NCI-H128 (cell line): ENCODE results near the gene PRUNE1.

Experiments used
- DNase-seq: peaks from one replicate; lab custom pipeline; 2025; ENCODE audit not compliant: unreplicated experiment; lab: John Stamatoyannopoulos, UW

Gene PRUNE1

DNA sequence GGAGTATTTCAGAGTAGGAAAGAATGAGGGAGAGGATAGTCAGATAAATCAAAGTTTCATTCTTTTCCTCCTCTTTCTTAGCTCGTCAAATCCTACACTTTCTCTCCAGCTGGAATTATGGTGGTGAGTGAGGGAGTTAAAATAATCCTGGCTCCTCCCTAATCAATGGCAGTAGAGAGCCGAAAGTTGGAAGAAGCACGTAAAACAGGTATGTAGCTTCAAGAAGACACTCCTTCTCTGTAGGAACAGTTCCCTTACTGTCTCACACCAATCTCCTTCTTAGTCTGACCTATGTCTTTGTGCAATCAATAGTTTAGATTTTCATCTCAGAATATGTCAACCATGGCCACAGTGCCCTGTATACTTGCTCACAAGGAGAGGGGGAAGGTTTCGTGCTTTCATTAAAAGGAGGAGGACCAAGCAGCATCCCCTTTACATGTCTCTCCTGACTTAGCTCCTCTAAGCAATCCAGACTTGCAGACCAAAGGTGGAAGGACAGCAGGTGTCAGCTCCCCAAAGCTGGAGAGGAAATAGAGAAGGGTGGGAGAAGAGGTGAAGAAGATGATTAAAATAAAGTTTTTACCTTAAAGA is 2.4 kb upstream of the PRUNE1 start:
- no peak for DNase-seq

DNA sequence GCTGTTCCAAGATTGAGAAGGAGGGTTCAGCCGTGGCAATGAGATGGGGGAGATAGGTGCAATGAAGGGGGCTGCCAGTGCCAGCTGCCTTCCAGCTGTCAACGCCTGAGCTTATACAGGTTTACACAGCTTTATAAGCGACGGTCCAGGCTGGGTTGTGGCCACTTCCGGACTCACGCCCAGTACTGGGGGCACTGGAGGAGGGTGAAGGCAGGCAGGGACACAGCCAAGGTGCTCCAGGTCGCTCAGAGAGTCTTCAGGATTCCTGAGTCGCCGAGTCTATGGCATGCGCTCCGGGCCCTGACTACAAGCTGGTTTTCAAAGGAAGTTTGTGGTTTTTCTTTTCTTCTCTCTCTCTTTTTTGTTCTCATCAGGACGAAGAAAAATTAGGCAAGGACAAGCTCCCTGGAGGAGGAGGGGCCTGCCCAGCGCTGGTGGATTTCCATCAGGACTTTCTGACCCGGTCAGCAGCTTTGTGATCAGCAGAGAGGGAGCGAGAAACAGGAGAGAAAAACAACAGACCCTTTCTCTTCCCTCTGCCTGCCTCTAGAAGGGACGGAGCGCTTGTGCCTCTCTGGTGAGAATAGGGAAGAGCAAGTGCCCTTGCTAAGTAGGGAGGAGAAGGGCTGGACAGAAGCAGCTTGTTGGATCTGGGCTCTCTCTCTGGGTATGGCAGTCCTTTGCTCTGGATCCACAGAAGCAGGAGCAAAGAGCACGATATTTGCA is 1.8 kb upstream of the PRUNE1 start, which contains the start of gene MINDY1:
TSS of gene MINDY1 (minus strand) at position 576 of the 726 bp plus-strand sequence. CDS start 4,285 bp downstream, outside the sequence.
- DNase-seq = peak; percentile 76

DNA sequence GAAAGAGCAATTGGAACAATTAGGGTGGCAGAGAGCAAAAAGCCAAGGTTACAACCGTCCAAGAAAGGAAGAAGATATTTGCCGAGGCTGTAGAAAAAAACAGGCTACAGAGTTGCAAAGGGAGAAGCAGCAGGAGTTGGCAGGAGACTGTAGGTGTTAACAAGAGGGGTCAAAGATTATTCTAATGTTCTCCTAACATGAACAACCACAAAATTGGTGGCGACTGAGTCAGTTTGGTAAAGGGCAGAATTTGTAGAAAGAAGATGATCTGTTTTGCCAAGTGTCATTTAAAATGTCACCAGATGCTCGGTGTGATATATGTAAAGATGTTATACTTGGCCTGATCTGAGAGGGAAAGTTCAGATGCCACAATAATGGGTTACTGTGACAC is 401 bp upstream of the PRUNE1 start:
- DNase-seq = no peak

DNA sequence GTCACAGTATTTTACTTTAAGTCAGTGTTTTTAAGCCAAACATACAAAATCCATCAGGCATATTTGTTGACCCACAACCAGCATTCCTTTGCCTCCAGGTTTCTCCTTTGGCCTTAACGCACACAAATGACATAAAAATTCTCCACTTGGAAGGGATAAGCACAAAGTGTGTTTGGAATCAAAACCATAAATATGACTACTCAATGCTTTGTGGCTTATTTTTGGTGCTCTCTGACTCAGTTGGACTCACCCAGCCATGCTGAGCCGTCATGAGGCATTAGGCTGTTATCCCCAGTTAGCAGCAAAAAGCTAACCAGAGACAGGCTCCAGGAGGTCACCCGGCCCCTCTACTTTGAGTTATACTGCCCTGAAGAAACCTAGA is 948 bp downstream of the PRUNE1 start:
- DNase-seq = no peak

DNA sequence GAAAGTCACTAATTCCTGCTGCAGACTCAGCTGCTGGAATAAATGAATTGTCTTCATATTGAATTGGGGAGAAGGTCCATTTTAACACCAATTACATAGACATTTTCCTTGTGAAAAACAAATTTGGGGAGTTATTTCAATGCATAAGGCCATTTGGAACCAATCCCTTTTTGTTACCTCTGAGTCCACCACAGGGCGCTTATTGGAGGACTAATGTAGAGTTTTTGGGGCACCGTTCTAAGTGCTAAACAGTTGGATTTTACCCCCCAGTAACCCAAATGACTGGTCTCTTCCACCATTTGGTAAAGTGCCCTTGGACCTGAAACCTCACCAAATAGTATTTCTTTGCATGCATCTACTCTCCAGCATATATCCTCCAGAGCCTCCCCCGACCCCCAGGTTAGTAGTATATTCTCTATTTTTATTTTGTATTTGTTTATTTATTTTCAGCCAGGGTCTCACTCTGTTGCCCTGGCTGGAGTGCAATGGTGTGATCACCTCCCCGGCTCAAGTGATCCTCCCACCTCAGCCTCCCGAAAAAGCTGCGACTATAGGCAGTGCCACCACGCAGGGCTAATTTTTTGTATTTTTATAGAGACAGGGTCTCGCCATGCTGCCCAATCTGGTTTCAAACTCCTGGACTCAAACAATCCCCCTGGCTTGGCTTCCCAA is 1.6 kb downstream of the PRUNE1 start:
- no peak for DNase-seq

DNA sequence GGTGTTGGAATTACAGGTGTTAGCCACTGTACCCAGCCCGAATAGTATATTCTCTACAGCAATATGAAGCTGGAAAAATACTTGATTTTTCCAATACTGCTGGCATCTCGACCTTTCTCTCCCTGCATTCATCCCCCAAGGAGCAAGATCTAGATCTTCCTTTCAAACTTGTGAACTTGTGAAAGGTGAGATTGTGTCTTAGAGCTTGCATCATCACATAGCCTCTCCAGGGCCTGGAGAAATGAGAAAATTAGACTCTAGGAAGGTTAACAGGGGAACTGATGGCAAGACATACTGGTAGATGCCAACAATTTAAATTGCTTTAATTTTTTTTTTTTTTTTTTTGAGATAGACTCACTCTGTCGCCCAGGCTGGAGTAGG is 2.1 kb downstream of the PRUNE1 start:
- DNase-seq = no peak

DNA sequence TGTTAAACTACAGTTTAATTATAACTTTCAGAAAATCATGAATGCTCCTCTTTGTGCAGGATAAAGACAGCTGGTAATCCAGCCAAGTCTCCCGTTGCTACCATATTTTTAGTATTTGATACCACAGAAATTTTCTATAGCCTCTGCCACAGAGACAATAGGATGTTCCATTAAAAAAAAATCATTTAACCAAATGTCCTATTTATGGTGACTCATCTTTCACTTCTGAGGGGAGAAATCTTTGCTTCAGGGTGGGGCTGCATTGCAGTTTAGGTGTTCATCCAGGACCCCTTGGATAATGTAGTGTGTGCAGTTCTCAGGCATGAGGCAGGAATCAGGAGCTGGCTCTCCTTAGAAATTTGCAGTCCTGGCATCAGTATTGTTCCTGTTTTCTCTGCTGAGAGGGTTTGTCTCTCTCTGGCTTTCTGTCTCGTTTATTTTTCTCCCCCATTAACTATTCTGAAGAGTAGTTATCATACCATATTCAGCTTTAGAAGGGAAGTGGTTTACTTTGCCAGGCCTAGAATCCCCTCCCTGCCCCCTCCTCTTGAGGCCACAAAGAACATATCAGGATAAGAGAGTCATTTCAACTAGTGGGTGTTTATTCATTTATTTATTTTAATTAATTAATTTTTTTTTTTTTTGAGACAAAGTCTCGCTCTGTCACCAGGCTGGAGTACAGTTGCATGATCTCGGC is 3.1 kb downstream of the PRUNE1 start:
- no peak for DNase-seq

DNA sequence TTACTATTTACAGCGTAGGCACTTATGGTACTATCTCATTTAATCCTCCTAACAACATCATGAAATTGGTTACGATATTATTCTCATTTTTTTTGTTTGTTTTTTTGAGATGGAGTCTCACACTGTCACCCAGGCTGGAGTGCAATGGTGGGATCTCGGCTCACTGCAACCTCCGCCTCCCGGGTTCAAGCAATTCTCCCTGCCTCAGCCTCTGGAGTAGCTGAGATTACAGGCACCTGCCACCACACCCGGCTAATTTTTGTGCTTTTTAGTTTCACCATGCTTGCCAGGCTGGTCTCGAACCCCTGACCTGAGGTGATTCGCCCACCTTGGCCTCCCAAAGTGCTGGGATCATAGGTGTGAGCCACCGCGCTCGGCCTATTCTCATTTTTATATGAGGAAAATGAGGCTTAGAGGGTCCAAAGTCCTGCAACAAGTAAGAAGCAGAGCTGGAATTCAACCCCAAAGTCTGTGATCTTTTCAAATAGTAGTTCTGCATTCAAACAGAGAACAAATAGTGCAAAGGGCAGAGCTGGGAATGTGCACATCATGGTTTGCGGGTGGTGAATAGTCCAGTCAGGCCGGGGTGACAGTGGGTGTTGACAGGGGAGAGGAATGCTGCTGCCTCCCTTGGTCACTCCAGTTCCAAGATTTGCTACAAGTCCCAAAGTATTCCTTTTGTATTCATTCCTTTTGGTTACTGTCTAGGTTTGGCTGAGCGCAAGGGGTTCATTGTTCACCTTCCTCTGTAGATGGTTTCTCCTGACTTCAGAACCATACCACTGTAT is 4.6 kb downstream of the PRUNE1 start:
- no peak for DNase-seq

DNA sequence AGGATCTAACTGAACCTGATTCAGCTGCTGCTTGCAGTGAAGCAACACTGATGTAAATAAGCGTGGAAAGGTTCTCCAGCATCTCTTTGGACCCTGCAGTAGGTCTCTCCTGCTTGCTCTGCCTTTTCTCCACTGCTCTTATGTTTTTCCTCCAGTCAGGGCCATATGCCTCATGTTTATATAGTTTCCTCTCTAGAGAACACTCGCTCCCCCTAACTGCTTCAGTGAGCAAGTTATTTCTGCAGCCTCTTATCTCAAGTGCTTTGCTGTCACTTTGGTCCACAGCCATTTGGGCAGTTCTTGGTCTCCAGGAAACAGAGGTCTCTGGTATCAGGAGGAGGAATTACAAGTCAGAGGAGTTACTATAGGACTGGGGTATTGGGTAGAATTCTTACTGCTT is 5.3 kb downstream of the PRUNE1 start:
- DNase-seq = peak; percentile 24

DNA sequence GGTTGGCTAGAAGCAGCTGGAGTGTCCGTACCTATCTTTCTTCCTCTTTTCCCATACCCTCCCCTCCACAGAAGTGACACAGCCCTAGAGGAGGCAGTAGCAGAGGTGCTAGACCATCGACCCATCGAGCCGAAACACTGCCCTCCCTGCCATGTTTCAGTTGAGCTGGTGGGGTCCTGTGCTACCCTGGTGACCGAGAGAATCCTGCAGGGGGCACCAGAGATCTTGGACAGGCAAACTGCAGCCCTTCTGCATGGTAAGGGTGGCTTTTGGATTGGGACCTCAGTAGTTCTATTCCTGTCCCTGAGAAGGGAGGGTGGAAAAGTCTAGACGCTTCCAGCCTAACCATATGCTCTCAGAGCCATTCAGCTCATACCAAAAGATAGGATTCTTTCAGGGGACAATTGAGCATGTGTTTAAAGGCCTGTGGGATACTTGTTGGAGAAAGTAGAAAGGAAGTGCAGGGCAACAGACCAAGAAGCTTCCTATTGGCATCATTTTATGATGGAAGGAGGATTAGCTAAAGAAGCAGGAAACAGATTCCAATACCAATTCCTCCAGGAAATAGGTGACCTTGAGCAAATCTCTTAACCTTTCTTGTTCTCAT is 16.4 kb downstream of the PRUNE1 start:
- peak; percentile 54 for DNase-seq

DNA sequence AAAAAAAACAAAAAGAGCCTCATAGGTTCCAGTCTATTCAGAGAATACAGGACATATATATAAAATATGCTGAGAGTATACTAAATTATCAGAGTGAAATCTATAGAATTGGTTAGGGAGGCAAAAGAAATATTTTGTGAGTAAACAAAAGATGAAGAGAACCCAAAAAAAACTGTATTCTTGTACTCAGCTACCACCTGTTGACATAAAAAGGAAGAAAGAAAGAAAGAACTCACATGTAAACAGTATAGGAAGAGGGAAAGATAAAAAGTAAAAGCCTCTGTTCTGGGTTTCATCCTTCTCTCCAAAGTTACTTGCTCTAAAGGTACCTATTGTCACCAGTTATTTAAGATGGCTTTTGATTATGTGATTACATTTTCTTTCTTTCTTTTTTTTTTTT is 18.2 kb downstream of the PRUNE1 start:
- DNase-seq = no peak

DNA sequence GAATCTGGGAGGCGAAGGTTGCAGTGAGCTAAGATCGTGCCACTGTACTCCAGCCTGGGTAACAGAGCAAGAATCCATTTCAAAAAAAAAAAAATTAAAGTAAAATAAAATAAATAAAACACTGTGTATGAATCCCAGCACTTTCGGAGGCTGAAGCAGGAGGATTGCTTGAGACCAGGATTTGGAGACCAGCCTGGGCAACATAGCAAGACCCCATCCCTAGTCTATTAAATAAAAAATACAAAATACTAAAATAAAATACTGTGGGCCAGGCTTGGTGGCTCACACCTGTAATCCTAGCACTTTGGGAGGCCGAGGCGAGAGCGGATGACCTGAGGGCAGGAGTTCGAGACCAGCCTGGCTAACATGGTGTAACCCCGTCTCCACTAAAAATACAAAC is 23.9 kb downstream of the PRUNE1 start:
- DNase-seq = no peak

DNA sequence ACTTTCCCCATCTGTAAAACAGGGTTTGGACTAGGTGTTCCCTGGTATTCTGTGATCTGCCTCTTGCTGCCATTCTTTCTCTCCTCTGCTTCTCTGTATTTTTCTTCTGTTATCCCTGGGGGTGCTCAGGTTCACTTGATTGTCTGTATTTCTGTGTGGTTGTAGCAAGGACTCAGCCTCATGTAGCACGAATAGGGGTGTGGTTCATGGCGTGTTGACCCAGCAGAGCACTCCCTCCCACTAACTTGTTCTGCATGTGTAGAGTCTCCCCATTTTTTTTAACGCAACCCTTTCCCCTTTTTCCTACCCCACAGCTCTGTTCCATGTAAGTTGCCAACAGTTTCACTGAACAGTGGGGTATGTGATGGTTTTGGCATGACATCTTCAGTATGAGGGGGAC is 26.9 kb downstream of the PRUNE1 start:
- DNase-seq = no peak

DNA sequence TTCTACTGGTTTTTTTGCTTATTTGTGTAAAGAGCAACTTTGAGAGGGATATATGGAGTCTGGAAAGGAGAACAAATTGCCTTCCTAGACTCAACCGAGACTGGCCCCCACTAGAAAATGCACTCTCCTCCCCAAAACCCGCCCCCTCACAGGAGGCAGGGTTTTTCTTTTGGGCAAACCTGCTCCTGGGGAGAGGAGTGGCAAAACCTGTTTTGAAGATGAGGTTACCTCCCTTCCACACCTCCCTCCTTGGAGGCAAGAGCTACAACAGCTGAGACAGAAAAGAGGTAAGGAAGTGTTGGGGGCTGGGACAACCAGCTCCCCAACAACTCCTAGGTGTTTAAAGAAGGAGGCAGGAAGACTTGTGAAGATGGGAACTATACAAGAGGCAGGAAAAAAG is 28.1 kb downstream of the PRUNE1 start, which contains the start of gene BNIPL:
TSS of gene BNIPL (plus strand) at position 231 of the 400 bp plus-strand sequence. CDS start at position 371, 140 bp downstream.
- no peak for DNase-seq

DNA sequence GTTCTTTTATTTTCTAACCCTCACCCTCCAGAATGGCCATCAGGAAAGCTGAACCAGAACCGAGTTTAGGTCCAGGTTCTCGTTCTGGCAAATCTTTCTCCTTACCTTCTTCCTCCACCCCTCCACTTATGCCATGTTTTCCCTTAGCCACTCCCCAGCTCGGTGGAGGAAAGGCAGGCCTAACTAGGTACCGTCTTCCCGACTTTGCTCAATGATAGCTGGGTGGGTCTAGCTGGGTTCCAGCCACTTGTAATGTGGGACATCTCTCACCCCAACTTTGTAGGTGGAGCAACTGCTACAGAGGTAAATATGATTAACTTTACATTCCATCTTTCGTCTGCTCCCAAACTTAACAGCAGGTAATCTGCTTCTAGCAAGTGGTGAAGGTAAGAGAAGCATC is 28.8 kb downstream of the PRUNE1 start:
- no peak for DNase-seq

DNA sequence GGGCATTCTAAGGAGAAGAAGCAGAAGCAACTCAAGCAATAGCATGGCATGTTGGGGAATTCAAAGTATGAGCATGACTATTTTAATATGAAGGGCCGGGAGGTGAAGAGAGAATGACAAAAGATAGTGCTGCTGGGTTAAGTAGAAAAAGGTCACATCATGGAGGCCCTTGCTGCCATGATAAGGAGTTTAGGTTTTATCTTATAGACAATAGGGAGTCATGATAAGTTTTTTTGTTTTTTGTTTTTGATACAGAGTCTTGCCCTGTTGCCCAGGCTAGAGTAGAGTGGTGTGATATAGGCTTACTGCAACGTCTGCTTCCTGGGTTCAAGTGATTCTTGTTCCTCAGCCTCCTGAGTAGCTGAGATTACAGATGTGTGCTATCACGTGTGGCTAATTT is 31.3 kb downstream of the PRUNE1 start:
- no peak for DNase-seq

DNA sequence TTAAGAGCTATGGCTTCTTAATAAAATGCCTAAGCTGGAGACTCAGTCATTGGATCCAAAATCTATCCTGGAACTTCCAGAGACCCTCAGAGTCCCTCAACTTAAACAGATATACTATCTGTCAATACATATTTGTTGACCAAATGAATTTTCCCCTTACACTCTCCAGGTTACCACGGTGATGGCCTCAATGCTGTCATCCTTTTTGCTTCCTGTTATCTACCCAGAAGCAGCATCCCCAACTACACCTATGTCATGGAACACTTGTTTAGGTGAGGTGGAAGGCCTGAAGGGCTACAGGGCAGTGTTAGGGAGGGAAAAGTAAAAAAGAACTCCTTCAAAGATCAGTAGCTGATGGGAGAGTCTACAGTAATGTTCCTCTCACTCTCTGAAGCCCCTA is 34.9 kb downstream of the PRUNE1 start:
- no peak for DNase-seq

DNA sequence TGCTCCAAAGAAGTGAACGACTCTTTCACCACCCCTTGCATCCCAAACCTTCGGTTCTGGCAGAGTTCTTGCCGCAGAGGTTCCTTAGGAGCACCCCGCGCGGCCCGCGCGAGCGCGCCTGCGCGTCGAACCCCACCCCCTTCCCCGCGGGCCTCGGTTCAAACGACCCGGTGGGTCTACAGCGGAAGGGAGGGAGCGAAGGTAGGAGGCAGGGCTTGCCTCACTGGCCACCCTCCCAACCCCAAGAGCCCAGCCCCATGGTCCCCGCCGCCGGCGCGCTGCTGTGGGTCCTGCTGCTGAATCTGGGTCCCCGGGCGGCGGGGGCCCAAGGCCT is 39.3 kb downstream of the PRUNE1 start, which contains the start of gene C1orf56:
TSS of gene C1orf56 (plus strand) at position 161 of the 334 bp plus-strand sequence. CDS start at position 258, 97 bp downstream.
- peak; percentile 69 for DNase-seq

DNA sequence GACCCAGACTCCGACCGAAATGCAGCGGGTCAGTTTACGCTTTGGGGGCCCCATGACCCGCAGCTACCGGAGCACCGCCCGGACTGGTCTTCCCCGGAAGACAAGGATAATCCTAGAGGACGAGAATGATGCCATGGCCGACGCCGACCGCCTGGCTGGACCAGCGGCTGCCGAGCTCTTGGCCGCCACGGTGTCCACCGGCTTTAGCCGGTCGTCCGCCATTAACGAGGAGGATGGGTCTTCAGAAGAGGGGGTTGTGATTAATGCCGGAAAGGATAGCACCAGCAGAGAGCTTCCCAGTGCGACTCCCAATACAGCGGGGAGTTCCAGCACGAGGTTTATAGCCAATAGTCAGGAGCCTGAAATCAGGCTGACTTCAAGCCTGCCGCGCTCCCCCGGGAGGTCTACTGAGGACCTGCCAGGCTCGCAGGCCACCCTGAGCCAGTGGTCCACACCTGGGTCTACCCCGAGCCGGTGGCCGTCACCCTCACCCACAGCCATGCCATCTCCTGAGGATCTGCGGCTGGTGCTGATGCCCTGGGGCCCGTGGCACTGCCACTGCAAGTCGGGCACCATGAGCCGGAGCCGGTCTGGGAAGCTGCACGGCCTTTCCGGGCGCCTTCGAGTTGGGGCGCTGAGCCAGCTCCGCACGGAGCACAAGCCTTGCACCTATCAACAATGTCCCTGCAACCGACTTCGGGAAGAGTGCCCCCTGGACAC is 39.8 kb downstream of the PRUNE1 start:
- no peak for DNase-seq

DNA sequence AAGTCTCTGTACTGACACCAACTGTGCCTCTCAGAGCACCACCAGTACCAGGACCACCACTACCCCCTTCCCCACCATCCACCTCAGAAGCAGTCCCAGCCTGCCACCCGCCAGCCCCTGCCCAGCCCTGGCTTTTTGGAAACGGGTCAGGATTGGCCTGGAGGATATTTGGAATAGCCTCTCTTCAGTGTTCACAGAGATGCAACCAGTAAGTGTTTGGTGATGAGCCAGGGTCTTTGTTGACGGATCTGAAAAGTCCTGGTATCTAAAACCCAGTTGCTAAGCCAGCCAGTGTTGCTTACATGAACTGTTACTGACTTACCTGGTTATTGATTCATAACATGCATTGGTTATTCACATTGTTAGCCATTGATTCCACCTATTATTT is 40.4 kb downstream of the PRUNE1 start:
- DNase-seq = no peak
